Skin epidermis (tissue), 12 donors: ENCODE results near the gene GRAP.
A peak's percentile ranks its signal among the peaks of the same experiment; 100 is the strongest.

ENCODE experiments used
- H3K27ac ChIP-seq, 21 experiments: fragments of 200-600 bp; sonication (generic) in 11 of 21; one replicate each; pipeline ENCODE4 v1.5.0; 2020; ENCODE audit warnings: mild to moderate bottlenecking in 3 of 21, inconsistent platforms in 2 of 21, moderate library complexity in 2 of 21
- H3K4me3 ChIP-seq, 7 experiments: fragments of 200-600 bp; sonication (generic) in 2 of 7; one replicate each; pipeline ENCODE4 v1.5.0; 2020; ENCODE audit warnings: inconsistent platforms in 2 of 7, mild to moderate bottlenecking in 2 of 7, moderate library complexity in 1 of 7

Gene GRAP

GRCh38 chr17:18974407-18975149, 72.2 kb downstream of the GRAP start:
- H3K4me3 ChIP-seq: no peak overlapping the region
- H3K27ac ChIP-seq: peak overlapping the region in 10 of 21 experiments; percentile 8 to 62 (median 33)

GRCh38 chr17:18971801-18972200, 75.0 kb downstream of the GRAP start:
- no peak overlapping the region for H3K4me3 ChIP-seq
- no peak overlapping the region for H3K27ac ChIP-seq
